ENCODE data around the gene SNX21.

- TF ChIP-seq GATA2 (IDR thresholded peaks at IDR 0.05; ENCODE audit: low read depth, low read length) (no peak), GATA3 (IDR thresholded peaks at IDR 0.05; ENCODE audit: low read depth, low read length) (no peak)
Measured at GRCh38 chr20:45843506-45843905, 9.9 kb downstream of the SNX21 start.

Data from SH-SY5Y (cell line).